ENCODE measurements around the gene PIP5KL1.

GRCh38 chr9:127915325-127915752 lies 15.2 kb downstream of the PIP5KL1 start:
- TF ChIP-seq POLR2AphosphoS5 (IDR thresholded peaks at IDR 0.05; ENCODE audit: low read depth, low read length) (no peak), EP300 (IDR thresholded peaks at IDR 0.05; ENCODE audit: borderline replicate concordance in 1 of 2, low read depth in 2 of 2, low read length in 2 of 2) (no peak), BCL11A (IDR thresholded peaks at IDR 0.05; ENCODE audit: low read depth in 2 of 2, low read length in 2 of 2) (no peak), CTCF (IDR thresholded peaks at IDR 0.05; ENCODE audit: control extremely low read depth in 1 of 3, insufficient read depth in 1 of 3, low read depth in 1 of 3, low read length in 3 of 3) (no peak), SP2 (IDR thresholded peaks at IDR 0.05; ENCODE audit: low read length) (no peak), BACH1 (IDR thresholded peaks at IDR 0.05; ENCODE audit: low read length) (no peak), EGR1 (IDR thresholded peaks at IDR 0.05; ENCODE audit: borderline replicate concordance, low read depth, low read length) (no peak)
